ENCODE measurements around the gene GALNT17. TPM values are rescaled to one million over a fixed set of nuclear protein-coding genes. Genes with fewer than 3 reads are reported as not detected.

GALNT17 gene
- total and polyA plus RNA-seq, 3 experiments from 2014 or later: not detected

DNA sequence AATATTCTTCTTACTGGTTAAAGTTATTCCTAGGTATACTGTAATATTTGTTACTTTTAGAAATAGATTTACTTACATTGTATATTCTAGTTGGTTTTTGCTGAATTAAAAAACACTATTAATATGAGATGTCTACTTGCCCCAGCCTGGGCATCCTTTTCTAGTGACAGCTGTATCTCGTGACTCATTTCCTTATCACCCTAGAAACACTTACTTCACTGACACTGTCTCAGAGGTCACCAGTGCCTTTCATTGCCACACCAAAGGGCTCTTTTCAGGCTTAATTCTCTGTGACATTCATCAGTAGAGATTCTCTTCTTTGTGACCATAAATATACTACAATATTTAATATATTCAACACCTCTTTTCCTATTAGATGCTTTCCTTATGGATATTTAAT, 194.7 kb downstream of the GALNT17 start:
- Mint-ChIP-seq H3K27ac (no peak overlapping the region), H3K4me3 (no peak overlapping the region), H3K9me3 (peaks cover 2 to 19% (median 10%) of the 10 kb centered on the region in 5 donors), H3K27me3 (no peaks in the 10 kb centered on the region), H3K4me1 (no peaks in the 10 kb centered on the region), H3K36me3 (peaks cover 0 to 1% (median 0%) of the 10 kb centered on the region in 3 donors)
- Histone ChIP-seq H3K27ac (ENCODE audit: low read depth, low read length) (no peak overlapping the region), H3K9me3 (ENCODE audit: low read length) (no peaks in the 10 kb centered on the region), H3K4me3 (ENCODE audit: low read length) (no peak overlapping the region), H3K36me3 (ENCODE audit: insufficient read depth, low read length) (no peaks in the 10 kb centered on the region), H3K27me3 (ENCODE audit: insufficient read depth, low read length, poor library complexity, severe bottlenecking) (no peaks in the 10 kb centered on the region), H3K4me1 (ENCODE audit: insufficient read depth, low read length) (no peaks in the 10 kb centered on the region)
- DNase-seq: no peak
- CTCF ChIA-PET: no interaction called here
- POLR2A ChIA-PET: no interaction called here

DNA sequence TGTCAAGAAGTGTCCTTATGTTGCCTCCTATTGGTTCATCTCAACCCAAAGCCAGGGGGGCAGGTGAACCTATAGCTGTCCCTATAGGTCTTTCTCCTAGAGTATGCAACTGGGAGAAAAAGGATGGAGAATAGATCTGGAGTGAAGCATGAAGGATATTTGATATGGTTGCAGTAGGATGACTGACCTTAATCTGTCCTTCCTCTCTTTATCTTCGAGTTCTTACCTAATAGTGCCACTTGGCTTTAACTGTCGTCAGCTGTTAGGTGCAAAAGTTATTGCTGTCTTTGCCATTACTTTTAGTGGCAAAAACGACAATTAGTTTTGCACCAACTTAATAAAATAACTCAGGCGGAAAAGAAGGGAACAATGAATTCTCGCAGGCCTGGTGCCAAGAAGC, 196.0 kb downstream of the GALNT17 start:
- H3K4me1 ChIP-seq (ENCODE audit: insufficient read depth, low read length): no peaks in the 10 kb centered on the region
- H3K4me3 ChIP-seq (ENCODE audit: low read length): no peak overlapping the region
- Mint-ChIP-seq H3K27ac (no peak overlapping the region), H3K4me3 (no peak overlapping the region), H3K4me1 (no peaks in the 10 kb centered on the region), H3K9me3 (peaks cover 2 to 16% (median 6%) of the 10 kb centered on the region in 5 donors), H3K36me3 (peaks cover 0 to 1% (median 0%) of the 10 kb centered on the region in 3 donors), H3K27me3 (no peaks in the 10 kb centered on the region)
- ChIA-PET POLR2A (no interaction called here), CTCF (no interaction called here)
- no peaks in the 10 kb centered on the region for H3K9me3 ChIP-seq (ENCODE audit: low read length)
- DNase-seq: no peak
- no peak overlapping the region for H3K27ac ChIP-seq (ENCODE audit: low read depth, low read length)
- H3K27me3 ChIP-seq (ENCODE audit: insufficient read depth, low read length, poor library complexity, severe bottlenecking): no peaks in the 10 kb centered on the region
- H3K36me3 ChIP-seq (ENCODE audit: insufficient read depth, low read length): no peaks in the 10 kb centered on the region

DNA sequence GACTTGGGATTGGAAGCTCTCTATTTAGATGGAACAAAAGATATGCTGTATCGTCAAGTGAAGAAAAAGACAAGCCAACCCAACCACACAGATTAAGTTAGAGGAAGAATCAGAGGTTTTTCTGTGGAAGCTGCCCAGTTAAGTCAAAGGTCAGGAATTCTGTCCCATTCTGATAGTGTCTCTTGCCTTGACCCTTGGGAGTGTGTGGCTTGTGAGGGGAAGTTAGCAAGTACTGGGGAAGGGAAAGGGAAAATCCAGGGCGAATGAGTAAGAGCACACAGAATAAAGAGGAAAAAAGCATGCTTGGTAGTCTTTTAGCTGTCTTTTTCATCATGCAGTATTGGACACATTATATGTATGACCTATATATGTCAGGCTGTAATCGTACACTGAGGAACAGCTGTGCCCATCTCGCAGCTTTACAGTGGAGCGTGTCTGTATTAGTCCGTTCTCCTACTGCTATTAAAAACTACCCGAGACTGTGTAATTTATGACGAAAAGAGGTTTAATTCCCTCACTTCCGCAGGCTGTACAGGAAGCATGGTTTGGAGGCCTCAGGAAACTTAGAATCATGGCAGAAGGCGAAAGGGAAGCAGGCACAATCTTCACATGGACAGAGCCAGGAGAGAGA, 197.2 kb downstream of the GALNT17 start:
- Mint-ChIP-seq H3K9me3 (peaks cover 0 to 12% (median 6%) of the 10 kb centered on the region in 5 donors), H3K4me3 (no peak overlapping the region), H3K27me3 (no peaks in the 10 kb centered on the region), H3K36me3 (peaks cover 0 to 1% (median 0%) of the 10 kb centered on the region in 3 donors), H3K27ac (no peak overlapping the region), H3K4me1 (no peaks in the 10 kb centered on the region)
- no peak overlapping the region for H3K27ac ChIP-seq (ENCODE audit: low read depth, low read length)
- no peaks in the 10 kb centered on the region for H3K9me3 ChIP-seq (ENCODE audit: low read length)
- no peak for DNase-seq
- CTCF ChIA-PET: no interaction called here
- H3K4me3 ChIP-seq (ENCODE audit: low read length): no peak overlapping the region
- POLR2A ChIA-PET: no interaction called here
- H3K27me3 ChIP-seq (ENCODE audit: insufficient read depth, low read length, poor library complexity, severe bottlenecking): no peaks in the 10 kb centered on the region
- H3K4me1 ChIP-seq (ENCODE audit: insufficient read depth, low read length): no peaks in the 10 kb centered on the region
- H3K36me3 ChIP-seq (ENCODE audit: insufficient read depth, low read length): no peaks in the 10 kb centered on the region

DNA sequence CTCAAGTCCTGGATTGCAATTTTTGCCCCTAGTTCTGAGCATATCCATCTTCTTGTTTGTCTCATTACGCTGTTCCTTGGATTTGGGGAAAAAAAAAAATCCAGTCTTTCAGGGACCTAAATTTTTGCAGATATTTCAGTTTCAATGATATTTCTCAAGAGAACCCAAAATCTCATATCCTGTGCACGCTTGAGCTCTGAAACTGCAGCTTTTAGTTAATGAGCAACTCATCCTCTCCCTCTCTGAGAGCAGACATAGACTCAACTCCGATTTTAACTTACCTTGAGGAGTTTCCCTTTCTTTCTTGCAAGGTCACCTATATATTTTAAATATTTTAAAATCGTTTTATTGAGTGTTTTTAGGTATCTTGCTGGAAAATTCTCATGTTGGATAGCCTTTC, 200.3 kb downstream of the GALNT17 start:
- Mint-ChIP-seq H3K36me3 (peaks cover 0 to 1% (median 0%) of the 10 kb centered on the region in 3 donors), H3K4me1 (no peaks in the 10 kb centered on the region), H3K4me3 (no peak overlapping the region), H3K9me3 (peaks cover 0 to 12% (median 6%) of the 10 kb centered on the region in 5 donors), H3K27me3 (no peaks in the 10 kb centered on the region), H3K27ac (no peak overlapping the region)
- ChIA-PET CTCF (no interaction called here), POLR2A (no interaction called here)
- H3K4me1 ChIP-seq (ENCODE audit: insufficient read depth, low read length): no peaks in the 10 kb centered on the region
- H3K27me3 ChIP-seq (ENCODE audit: insufficient read depth, low read length, poor library complexity, severe bottlenecking): no peaks in the 10 kb centered on the region
- H3K4me3 ChIP-seq (ENCODE audit: low read length): no peak overlapping the region
- no peaks in the 10 kb centered on the region for H3K9me3 ChIP-seq (ENCODE audit: low read length)
- DNase-seq: no peak
- H3K36me3 ChIP-seq (ENCODE audit: insufficient read depth, low read length): no peaks in the 10 kb centered on the region
- no peak overlapping the region for H3K27ac ChIP-seq (ENCODE audit: low read depth, low read length)

DNA sequence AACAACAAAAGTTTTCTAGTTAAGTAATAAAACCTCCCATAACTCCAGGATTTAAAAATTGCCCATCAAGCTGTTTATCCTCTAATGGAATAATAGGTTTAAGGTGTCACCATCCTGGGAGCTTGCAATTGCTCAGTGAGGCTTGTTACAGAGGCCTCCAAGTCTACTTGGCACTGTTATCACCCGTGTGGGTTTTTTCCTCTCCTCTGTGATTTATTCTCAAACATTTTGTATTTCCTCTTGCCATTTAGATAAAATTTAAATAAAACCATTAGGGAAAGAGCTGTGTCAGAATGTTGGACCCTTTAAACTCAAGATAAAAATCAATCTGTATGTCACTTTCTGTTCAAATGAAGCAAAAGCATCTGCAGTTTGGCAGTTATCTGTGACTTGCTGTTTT, 202.6 kb downstream of the GALNT17 start:
- Histone ChIP-seq H3K4me3 (ENCODE audit: low read length) (no peak overlapping the region), H3K27ac (ENCODE audit: low read depth, low read length) (no peak overlapping the region), H3K27me3 (ENCODE audit: insufficient read depth, low read length, poor library complexity, severe bottlenecking) (no peaks in the 10 kb centered on the region), H3K36me3 (ENCODE audit: insufficient read depth, low read length) (no peaks in the 10 kb centered on the region), H3K9me3 (ENCODE audit: low read length) (no peaks in the 10 kb centered on the region), H3K4me1 (ENCODE audit: insufficient read depth, low read length) (no peaks in the 10 kb centered on the region)
- no peak overlapping the region for H3K4me3 Mint-ChIP-seq
- ChIA-PET CTCF (no interaction called here), POLR2A (no interaction called here)
- peaks cover 2 to 11% (median 9%) of the 10 kb centered on the region in 5 donors for H3K9me3 Mint-ChIP-seq
- no peaks in the 10 kb centered on the region for H3K4me1 Mint-ChIP-seq
- H3K27ac Mint-ChIP-seq: no peak overlapping the region
- no peak for DNase-seq
- H3K36me3 Mint-ChIP-seq: peaks cover 0 to 3% (median 1%) of the 10 kb centered on the region in 3 donors
- H3K27me3 Mint-ChIP-seq: no peaks in the 10 kb centered on the region

DNA sequence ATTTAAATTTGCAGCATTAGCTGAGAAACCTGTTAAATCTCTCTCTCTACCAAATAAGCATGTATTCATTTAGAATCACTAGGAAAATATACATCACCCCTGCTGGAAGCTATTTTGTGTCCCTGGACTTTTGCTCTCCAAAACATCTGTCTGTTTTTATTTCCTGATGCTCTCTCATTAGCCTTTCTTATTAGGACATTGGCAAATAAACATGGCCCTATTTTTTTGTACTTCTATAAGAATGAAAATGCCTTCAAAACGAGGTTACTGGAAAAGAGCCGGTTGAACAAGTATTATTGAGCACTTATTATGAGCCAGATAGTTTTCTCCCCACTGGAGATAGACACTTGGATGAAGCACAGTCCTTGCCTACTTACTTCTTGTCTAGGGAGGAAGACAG, 206.9 kb downstream of the GALNT17 start:
- ChIA-PET CTCF (no interaction called here), POLR2A (no interaction called here)
- Histone ChIP-seq H3K4me1 (ENCODE audit: insufficient read depth, low read length) (no peaks in the 10 kb centered on the region), H3K36me3 (ENCODE audit: insufficient read depth, low read length) (no peaks in the 10 kb centered on the region), H3K27me3 (ENCODE audit: insufficient read depth, low read length, poor library complexity, severe bottlenecking) (no peaks in the 10 kb centered on the region), H3K27ac (ENCODE audit: low read depth, low read length) (no peak overlapping the region), H3K4me3 (ENCODE audit: low read length) (no peak overlapping the region), H3K9me3 (ENCODE audit: low read length) (no peaks in the 10 kb centered on the region)
- no peak for DNase-seq
- Mint-ChIP-seq H3K9me3 (peaks cover 6 to 15% (median 12%) of the 10 kb centered on the region in 5 donors), H3K36me3 (peaks cover 0 to 3% (median 0%) of the 10 kb centered on the region in 3 donors), H3K4me3 (no peak overlapping the region), H3K27me3 (no peaks in the 10 kb centered on the region), H3K4me1 (no peaks in the 10 kb centered on the region), H3K27ac (no peak overlapping the region)

DNA sequence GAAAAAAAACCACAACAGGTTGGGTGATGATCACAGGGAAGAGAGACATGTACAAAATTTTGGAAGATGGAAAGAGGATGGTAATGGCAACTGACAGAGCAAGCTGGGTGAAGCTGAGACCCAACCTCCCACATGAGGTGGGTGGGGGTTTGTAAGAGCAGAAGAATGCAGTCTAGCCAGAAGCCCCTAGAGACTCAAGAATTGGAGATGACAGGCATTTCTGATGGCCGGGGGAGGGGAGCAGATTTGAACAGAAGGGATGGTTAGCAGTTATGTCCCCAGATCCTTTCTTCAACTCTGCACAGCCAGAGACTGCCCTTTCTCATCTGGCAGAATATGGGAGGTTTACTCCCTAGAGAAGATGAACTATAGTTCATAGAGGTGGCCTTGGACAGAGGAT, 208.0 kb downstream of the GALNT17 start:
- no peaks in the 10 kb centered on the region for H3K4me1 ChIP-seq (ENCODE audit: insufficient read depth, low read length)
- CTCF ChIA-PET: no interaction called here
- H3K4me3 Mint-ChIP-seq: no peak overlapping the region
- H3K4me3 ChIP-seq (ENCODE audit: low read length): no peak overlapping the region
- H3K36me3 ChIP-seq (ENCODE audit: insufficient read depth, low read length): no peaks in the 10 kb centered on the region
- peaks cover 0 to 3% (median 0%) of the 10 kb centered on the region in 3 donors for H3K36me3 Mint-ChIP-seq
- no peak overlapping the region for H3K27ac ChIP-seq (ENCODE audit: low read depth, low read length)
- POLR2A ChIA-PET: no interaction called here
- no peak overlapping the region for H3K27ac Mint-ChIP-seq
- DNase-seq: no peak
- no peaks in the 10 kb centered on the region for H3K9me3 ChIP-seq (ENCODE audit: low read length)
- peaks cover 10 to 25% (median 14%) of the 10 kb centered on the region in 5 donors for H3K9me3 Mint-ChIP-seq
- H3K27me3 ChIP-seq (ENCODE audit: insufficient read depth, low read length, poor library complexity, severe bottlenecking): no peaks in the 10 kb centered on the region
- H3K27me3 Mint-ChIP-seq: no peaks in the 10 kb centered on the region
- no peaks in the 10 kb centered on the region for H3K4me1 Mint-ChIP-seq

DNA sequence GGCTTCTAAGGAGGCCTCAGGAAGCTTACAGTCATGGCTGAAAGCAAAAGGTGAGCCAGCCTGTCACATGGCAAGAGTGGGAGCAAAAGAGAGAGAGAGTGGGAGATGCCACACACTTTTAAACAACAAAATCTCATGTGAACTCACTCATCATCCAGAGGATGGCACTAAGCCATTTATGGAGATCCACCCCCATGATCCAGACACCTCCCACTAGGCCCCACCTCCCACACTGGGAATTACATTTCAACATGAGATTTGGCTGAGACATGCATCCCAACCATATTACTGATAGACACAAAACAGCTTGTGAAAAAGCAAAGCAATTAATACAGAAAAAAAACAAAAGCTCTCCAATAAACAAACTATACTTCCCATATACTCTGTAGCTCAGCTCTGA, 210.3 kb downstream of the GALNT17 start:
- H3K27me3 ChIP-seq (ENCODE audit: insufficient read depth, low read length, poor library complexity, severe bottlenecking): no peaks in the 10 kb centered on the region
- no peaks in the 10 kb centered on the region for H3K36me3 ChIP-seq (ENCODE audit: insufficient read depth, low read length)
- Mint-ChIP-seq H3K27me3 (no peaks in the 10 kb centered on the region), H3K9me3 (peaks cover 14 to 31% (median 14%) of the 10 kb centered on the region in 5 donors), H3K4me3 (no peak overlapping the region), H3K4me1 (no peaks in the 10 kb centered on the region), H3K27ac (no peak overlapping the region), H3K36me3 (peaks cover 0 to 3% (median 0%) of the 10 kb centered on the region in 3 donors)
- H3K27ac ChIP-seq (ENCODE audit: low read depth, low read length): no peak overlapping the region
- H3K4me1 ChIP-seq (ENCODE audit: insufficient read depth, low read length): no peaks in the 10 kb centered on the region
- no peak overlapping the region for H3K4me3 ChIP-seq (ENCODE audit: low read length)
- no peak for DNase-seq
- H3K9me3 ChIP-seq (ENCODE audit: low read length): no peaks in the 10 kb centered on the region
- POLR2A ChIA-PET: no interaction called here
- CTCF ChIA-PET: no interaction called here

Data from CD8-positive, alpha-beta memory T cell (primary cell).